Measurements from ENCODE around the gene ZNF319.
A peak's percentile ranks its signal among the peaks of the same experiment; 100 is the strongest.

GRCh38 chr16:57999366-57999970, 1.0 kb downstream of the ZNF319 start:
- TF ChIP-seq EZH2phosphoT487 (IDR thresholded peaks at IDR 0.05; ENCODE audit: unreplicated experiment) (no peak), JUNB (IDR thresholded peaks at IDR 0.05; ENCODE audit: unreplicated experiment) (no peak), CTCF (conservative IDR thresholded peaks at IDR 0.05; ENCODE audit: low read depth in 2 of 2) (peak in 1 of 2 experiments; percentile 21; a peak in 1 of 4 replicates), POLR2AphosphoS5 (IDR thresholded peaks at IDR 0.05; ENCODE audit: low read depth) (no peak), EZH2 (IDR thresholded peaks at IDR 0.05; ENCODE audit: low read depth, unreplicated experiment) (no peak), REST (IDR thresholded peaks at IDR 0.05; ENCODE audit: unreplicated experiment) (no peak), STAT1 (IDR thresholded peaks at IDR 0.05; ENCODE audit: unreplicated experiment) (no peak), CREB1 (CRISPR knock-in tag; IDR thresholded peaks at IDR 0.05; ENCODE audit: low read depth) (no peak), ZNF114 (CRISPR knock-in tag; IDR thresholded peaks at IDR 0.05) (no peak), NANOG (IDR thresholded peaks at IDR 0.05; ENCODE audit: borderline replicate concordance) (no peak), ZNF331 (CRISPR knock-in tag; IDR thresholded peaks at IDR 0.05; ENCODE audit: low read depth) (no peak)
- TF ChIP-seq, protein P1, sequence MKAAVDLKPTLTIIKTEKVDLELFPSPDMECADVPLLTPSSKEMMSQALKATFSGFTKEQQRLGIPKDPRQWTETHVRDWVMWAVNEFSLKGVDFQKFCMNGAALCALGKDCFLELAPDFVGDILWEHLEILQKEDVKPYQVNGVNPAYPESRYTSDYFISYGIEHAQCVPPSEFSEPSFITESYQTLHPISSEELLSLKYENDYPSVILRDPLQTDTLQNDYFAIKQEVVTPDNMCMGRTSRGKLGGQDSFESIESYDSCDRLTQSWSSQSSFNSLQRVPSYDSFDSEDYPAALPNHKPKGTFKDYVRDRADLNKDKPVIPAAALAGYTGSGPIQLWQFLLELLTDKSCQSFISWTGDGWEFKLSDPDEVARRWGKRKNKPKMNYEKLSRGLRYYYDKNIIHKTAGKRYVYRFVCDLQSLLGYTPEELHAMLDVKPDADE (IDR thresholded peaks at IDR 0.05), result no peak
